Mucosa of rectum (tissue), 2 donors: Measurements from ENCODE around the gene MYL10.

Source experiments
- H3K27ac ChIP-seq, 2 donors: one replicate each; pipeline ENCODE4 v1.7.0; 2013; ENCODE audit warnings: inconsistent platforms in 2 of 2, low read depth in 2 of 2, low read length in 2 of 2
- H3K27me3 ChIP-seq, 2 donors: one replicate each; pipeline ENCODE4 v1.7.0; 2013; ENCODE audit warnings: low read length in 2 of 2; ENCODE audit not compliant: control insufficient read depth in 2 of 2, insufficient read depth in 2 of 2
- H3K36me3 ChIP-seq, 2 donors: one replicate each; pipeline ENCODE4 v1.7.0; 2013; ENCODE audit warnings: low read length in 2 of 2; ENCODE audit not compliant: control insufficient read depth in 2 of 2, insufficient read depth in 2 of 2
- H3K4me1 ChIP-seq, 2 donors: one replicate each; pipeline ENCODE4 v1.7.0; 2013; ENCODE audit warnings: low read length in 2 of 2, mild to moderate bottlenecking in 1 of 2; ENCODE audit not compliant: control insufficient read depth in 2 of 2, insufficient read depth in 2 of 2
- H3K4me3 ChIP-seq, 2 donors: one replicate each; pipeline ENCODE4 v1.7.0; 2013; ENCODE audit warnings: low read length in 2 of 2
- H3K9ac ChIP-seq, 2 donors: one replicate each; pipeline ENCODE4 v1.7.0; 2013; ENCODE audit warnings: low read length in 2 of 2, low read depth in 1 of 2, mild to moderate bottlenecking in 1 of 2
- H3K9me3 ChIP-seq, 2 donors: one replicate each; pipeline ENCODE4 v1.7.0; 2013; ENCODE audit warnings: low read length in 2 of 2; ENCODE audit not compliant: control insufficient read depth in 2 of 2
- donor health status: healthy.
- donor health status: Normal muscosa, but diverticular disease.

Gene MYL10

DNA sequence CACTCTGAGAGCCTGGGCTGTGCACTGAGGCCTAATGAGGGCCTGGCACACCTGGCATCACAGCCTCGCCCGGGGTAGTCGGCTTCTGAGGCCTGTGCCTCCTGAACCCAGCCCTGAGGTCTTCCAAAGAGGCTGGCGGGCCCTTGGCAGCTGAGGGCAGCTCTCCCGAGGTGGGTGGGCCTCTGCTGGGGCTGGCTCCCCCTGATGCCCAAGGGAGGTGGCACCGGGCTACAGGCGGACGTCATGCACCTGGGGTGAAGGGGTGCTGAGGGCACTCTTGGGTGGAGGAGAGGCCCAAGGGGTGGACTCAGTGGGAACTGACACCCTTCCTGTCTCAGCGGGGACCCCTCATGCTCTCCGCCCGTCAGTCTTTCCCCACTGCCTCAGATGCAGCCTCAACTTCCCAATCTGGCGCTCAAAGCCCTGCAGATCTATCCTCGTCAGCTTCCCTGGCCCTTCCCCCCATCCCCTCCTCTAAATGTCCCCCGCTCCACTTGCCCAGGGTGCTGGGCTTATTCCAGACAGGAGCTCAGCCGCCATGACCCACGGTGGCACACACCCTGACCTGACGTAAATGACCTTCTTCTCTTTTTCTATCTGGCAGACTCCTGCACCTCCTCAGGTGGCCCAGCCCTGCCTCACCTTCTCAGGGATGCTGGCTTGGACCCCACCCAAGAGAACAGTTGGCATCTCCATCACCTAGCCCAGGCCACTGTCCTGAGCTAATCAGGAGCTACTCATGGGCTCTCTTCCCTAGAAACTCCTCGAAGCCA is 38.2 kb downstream of the MYL10 start:
- Histone ChIP-seq H3K36me3 (no peaks in the 10 kb centered on the region), H3K27me3 (no peaks in the 10 kb centered on the region), H3K27ac (no peak overlapping the region), H3K4me1 (peaks cover 9 to 11% of the 10 kb centered on the region in 2 donors), H3K9me3 (no peaks in the 10 kb centered on the region), H3K4me3 (no peak overlapping the region), H3K9ac (no peak overlapping the region)

DNA sequence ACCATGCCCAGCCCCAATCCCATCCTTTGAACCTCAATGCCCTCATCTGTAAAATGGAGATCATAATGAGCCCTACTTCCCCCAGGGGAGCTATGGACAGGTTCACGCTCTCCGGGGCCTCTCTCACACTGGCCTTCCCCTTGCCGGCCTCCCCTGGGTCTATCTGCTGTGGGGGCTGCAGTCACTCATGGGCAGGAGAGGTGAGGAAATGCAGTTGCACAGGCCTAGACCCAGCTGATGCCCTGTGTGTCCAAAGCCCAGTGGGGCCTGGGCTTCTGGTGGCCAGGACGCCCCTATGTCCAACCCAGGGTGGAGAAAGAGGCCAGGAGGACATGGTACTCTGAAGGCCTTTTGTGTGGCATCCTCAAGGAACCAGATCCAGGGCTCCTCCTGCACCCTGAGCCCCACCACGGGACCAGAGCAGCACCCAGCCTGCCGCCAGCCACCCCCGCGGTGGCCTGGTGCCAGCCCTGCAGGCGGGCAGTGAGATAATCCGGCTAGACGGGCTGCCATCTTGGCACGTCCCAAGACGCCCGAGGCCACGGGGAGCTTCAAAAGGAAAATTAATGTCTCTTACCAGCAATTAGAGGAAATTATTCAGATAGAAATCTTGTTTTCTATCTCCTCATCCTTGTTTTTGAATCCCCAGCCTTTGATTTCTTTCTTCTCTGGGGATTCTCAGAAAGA is 39.0 kb downstream of the MYL10 start:
- Histone ChIP-seq H3K27ac (no peak overlapping the region), H3K4me1 (peaks cover 11 to 18% of the 10 kb centered on the region in 2 donors), H3K4me3 (no peak overlapping the region), H3K36me3 (no peaks in the 10 kb centered on the region), H3K9me3 (no peaks in the 10 kb centered on the region), H3K9ac (no peak overlapping the region), H3K27me3 (no peaks in the 10 kb centered on the region)

DNA sequence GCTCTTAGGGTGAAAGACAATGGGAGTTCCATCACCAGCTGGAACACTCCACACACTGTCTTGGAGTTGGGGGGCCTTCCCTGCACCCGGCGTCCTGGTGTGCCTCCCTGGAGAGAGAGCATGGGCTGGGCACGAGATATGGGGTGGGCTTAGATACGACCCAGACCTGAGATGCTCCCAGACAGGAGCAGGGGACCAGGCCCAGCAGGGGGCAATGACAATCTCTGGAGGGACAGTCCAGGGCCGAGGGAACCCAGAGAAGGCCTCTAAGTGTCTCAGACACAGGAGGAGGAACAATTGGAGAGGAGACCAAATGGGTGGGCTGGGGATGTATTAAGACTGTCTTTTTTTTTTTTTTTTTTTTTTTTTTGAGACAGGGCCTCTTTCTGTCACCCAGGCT is 40.0 kb downstream of the MYL10 start:
- no peak overlapping the region for H3K27ac ChIP-seq
- H3K9ac ChIP-seq = no peak overlapping the region
- H3K9me3 ChIP-seq = no peaks in the 10 kb centered on the region
- H3K4me3 ChIP-seq = no peak overlapping the region
- H3K27me3 ChIP-seq = no peaks in the 10 kb centered on the region
- H3K4me1 ChIP-seq = peaks cover 11 to 26% of the 10 kb centered on the region in 2 donors
- H3K36me3 ChIP-seq = no peaks in the 10 kb centered on the region

DNA sequence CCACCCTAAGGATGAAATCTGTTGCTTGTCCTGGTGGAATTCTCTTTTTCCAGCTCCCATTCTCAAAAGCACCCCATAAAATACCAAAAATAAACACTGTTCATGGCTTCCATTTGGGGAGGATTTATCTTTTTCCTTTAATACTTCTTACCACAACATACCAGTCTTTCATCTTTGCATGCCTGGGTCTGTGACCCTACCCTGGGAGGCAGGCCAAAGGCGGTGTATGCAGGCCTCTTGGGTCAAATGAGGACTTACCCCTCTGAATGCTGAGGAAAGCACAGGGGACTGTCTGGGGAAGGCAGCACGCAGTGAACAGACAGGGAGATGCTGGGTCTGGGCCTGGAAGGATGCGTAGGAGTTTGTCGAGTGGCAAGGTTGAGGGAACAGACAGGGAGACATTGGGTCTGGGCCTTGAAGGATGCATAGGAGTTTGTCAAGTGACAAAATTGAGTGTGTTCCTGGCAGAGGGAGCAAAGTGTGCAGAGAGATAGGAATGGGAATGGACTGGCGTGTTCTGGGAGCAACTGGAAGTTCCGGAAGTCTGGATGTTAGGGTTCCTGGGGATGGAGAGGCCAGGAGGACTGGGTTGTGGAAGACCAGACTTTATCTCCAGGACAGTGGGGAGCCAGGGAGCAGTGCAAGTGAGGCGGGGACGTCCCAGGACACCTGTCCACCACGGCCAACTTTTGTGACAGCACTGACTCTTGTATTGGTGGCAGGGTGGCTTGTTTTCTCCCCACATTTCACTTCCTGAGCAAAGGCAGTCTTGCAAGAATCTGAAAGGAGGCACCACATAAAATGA is 40.8 kb downstream of the MYL10 start:
- no peak overlapping the region for H3K9ac ChIP-seq
- no peaks in the 10 kb centered on the region for H3K9me3 ChIP-seq
- H3K4me3 ChIP-seq = no peak overlapping the region
- peaks cover 11 to 26% of the 10 kb centered on the region in 2 donors for H3K4me1 ChIP-seq
- H3K27me3 ChIP-seq = no peaks in the 10 kb centered on the region
- no peaks in the 10 kb centered on the region for H3K36me3 ChIP-seq
- no peak overlapping the region for H3K27ac ChIP-seq

DNA sequence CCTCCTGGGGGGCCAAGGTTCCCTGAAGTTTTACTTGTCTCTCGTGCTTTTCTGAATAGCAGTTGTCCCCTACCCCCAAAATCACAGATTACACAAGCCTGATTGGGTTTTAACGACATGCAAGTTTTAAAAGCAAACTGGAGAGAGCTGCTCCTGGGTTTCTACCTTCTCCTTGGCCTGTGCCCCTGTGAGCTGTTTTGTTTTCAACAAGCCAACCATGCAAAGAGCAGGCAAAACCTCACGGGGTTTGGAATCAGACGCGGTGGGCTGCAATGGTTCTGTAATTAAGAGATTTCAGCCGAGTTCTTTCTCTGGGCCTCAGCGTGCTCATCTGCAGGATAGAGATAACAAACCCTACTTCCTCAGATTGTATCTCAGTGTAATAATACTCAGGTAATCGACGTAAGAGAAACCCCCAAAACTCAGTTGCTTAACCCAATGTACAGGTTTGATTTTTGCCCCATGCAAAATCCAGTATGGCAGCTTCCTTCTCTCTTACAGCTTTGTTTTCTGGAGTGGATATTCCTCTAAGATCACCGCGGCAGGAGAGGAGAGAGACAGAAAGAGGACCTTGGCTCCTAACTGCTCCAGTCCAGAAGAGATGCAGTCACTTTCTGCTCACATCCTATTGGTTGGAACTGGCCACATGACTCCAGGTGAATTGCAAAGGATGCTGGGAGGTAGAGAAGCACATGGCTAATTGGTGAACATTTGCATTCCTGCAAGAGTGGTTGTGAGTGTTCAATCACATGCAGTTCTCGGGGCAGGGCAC is 42.0 kb downstream of the MYL10 start:
- H3K4me1 ChIP-seq = peaks cover 11 to 26% of the 10 kb centered on the region in 2 donors
- H3K27me3 ChIP-seq = no peaks in the 10 kb centered on the region
- peak overlapping the region in 1 of 2 donors; percentile 79 for H3K27ac ChIP-seq
- no peak overlapping the region for H3K4me3 ChIP-seq
- H3K36me3 ChIP-seq = no peaks in the 10 kb centered on the region
- H3K9me3 ChIP-seq = no peaks in the 10 kb centered on the region
- no peak overlapping the region for H3K9ac ChIP-seq

DNA sequence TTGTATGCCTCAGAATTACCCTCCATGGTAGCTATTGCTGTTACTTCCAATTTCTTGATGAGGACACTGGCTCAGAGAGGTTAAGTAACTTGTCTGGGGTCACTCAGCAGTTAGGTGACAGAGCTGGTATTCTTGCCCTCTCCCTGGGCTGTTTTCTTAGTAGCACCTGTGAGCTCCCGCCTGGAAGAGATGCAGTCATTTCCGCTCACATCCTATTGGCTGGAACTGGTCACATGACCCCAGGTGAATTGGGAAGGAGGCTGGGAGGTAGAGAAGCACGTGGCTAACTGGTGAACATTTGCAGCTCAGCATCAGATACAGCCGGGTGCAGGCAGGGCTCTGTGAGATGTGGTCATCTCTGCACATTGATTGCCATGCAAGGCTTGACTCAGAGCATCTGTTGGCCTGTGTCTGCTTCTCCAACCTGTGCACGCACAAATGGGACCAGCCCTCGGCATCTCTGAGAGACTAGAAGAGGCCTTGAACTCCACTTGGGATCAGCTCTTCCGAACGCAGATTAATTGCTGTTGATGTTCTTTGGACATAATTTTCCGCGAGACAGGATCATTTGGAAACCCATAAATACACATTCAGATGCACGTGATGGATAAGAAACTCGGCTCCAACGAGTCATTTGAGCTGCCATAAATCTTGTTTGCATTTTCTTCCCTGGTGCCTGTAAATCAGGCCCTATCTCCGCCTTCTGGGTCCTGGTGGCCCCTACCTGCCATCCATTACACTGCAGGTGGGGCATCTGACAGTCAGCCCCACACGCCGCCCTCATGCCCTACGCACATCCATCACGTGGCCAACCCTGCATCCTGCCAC is 42.8 kb downstream of the MYL10 start:
- Histone ChIP-seq H3K4me1 (peaks cover 11 to 26% of the 10 kb centered on the region in 2 donors), H3K36me3 (no peaks in the 10 kb centered on the region), H3K4me3 (no peak overlapping the region), H3K27ac (peak overlapping the region; percentile 75 to 79), H3K9ac (no peak overlapping the region), H3K27me3 (no peaks in the 10 kb centered on the region), H3K9me3 (no peaks in the 10 kb centered on the region)

DNA sequence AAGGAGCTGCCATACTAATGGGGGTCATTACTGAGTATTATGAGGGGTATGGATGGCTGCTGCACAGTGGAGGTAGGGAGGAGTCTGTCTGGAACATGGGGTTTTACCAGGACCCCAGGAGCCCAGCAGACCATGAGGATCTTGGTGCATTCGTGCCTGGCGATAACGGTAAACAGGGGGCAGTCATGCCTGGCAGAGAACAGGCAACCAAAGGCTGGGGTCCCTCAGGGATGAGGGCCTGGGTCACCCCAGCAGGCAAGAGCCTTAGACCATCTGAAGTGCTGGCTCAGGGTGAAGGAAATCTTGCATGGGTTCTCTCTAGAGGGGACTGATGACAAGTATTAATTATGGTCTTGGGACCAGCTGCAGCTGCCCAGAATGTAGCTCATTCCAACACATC is 46.1 kb downstream of the MYL10 start:
- no peaks in the 10 kb centered on the region for H3K36me3 ChIP-seq
- H3K27me3 ChIP-seq = no peaks in the 10 kb centered on the region
- peaks cover 11 to 26% of the 10 kb centered on the region in 2 donors for H3K4me1 ChIP-seq
- H3K9me3 ChIP-seq = no peaks in the 10 kb centered on the region
- no peak overlapping the region for H3K27ac ChIP-seq
- H3K9ac ChIP-seq = no peak overlapping the region
- H3K4me3 ChIP-seq = no peak overlapping the region

DNA sequence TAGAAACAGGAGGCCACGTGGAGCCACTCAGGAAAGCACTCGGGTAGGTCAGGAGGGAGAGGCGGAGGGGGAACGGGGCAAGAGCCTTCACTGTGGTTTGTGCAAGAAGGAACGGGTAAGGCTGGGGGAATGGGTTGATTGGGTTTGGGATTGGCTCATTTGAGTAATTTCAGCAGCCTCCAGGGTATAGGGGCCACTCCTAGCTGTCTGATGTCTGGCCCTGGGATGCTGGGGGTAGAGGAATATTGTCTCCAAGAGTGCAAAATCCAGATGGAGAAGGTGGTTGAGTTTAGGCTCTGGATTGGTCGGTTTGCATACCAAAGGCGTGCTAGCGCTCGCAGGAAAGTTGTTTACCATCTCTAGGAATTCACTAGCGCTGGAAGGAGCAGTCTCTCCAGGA is 47.2 kb downstream of the MYL10 start:
- Histone ChIP-seq H3K27me3 (no peaks in the 10 kb centered on the region), H3K9me3 (no peaks in the 10 kb centered on the region), H3K9ac (no peak overlapping the region), H3K4me1 (peaks cover 11 to 25% of the 10 kb centered on the region in 2 donors), H3K27ac (no peak overlapping the region), H3K36me3 (no peaks in the 10 kb centered on the region), H3K4me3 (no peak overlapping the region)

DNA sequence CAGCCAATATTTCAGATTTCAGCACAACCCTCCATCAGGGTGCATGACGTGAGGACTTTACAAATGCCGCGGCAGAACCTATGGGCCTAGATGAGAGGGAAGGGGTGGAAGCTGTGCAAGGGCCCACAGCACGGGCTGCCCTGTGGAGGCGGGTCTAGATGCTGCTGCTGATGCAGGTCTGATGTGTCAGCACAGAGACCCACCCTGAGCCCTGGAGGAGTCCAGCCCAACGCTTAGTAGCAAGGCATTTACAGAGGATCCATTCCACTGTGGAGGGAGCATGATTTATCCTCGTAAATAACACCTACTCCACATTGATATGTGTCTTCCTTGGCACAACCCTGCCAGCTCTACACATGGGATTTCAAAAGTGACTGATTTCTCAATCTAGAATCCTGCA is 48.5 kb downstream of the MYL10 start:
- Histone ChIP-seq H3K4me1 (peaks cover under 1 to 14% of the 10 kb centered on the region in 2 donors), H3K27ac (no peak overlapping the region), H3K36me3 (no peaks in the 10 kb centered on the region), H3K9me3 (no peaks in the 10 kb centered on the region), H3K9ac (no peak overlapping the region), H3K4me3 (no peak overlapping the region), H3K27me3 (no peaks in the 10 kb centered on the region)
